T-cell (primary cell): Measurements from ENCODE around the gene CTNND2. TPM values are rescaled to one million over a fixed set of nuclear protein-coding genes. Genes with fewer than 3 reads are reported as not detected.
A peak's percentile ranks its signal among the peaks of the same experiment; 100 is the strongest.

Experiments used
- ATAC-seq, 4 experiments: fragments of 200-7000 bp in 3 of 4; fragments of 150-1000 bp in 1 of 4; cut with Tn5 transposase; replicated peaks in 1 of 4; 1 replicate in 3 of 4; 2 replicates in 1 of 4; pipeline ENCODE4 v1.10.0; 2021; ENCODE audit warnings: moderate library complexity in 3 of 4, mild to moderate bottlenecking in 2 of 4, moderate number of reproducible peaks in 1 of 4
- CTCF ChIA-PET, 2 donors: fragments of 300-600 bp; sonication (Branson Sonifier 250); formaldehyde crosslinking; loops; one replicate each; lab custom pipeline; 2022; ENCODE audit warnings: antibody characterized with exemption in 2 of 2; lab: Charles Lee
- POLR2A ChIA-PET, 2 donors: fragments of 300-600 bp; sonication (Branson Sonifier 250); formaldehyde crosslinking; loops; one replicate each; lab custom pipeline; 2022; ENCODE audit warnings: antibody characterized with exemption in 2 of 2; lab: Charles Lee
- DNase-seq, 35 experiments: peaks; one replicate each; pipeline versions ENCODE4 v3.0.0 to v3.0.0-alpha.2; 2013 to 2023
- H3K27ac ChIP-seq: one replicate; pipeline ENCODE4 v1.5.1; 2013; ENCODE audit warnings: low read length
- H3K27me3 ChIP-seq, 2 experiments: replicated peaks in 1 of 2; 1 replicate in 1 of 2; 2 replicates in 1 of 2; pipeline versions ENCODE4 v1.6.1 to v1.7.0; 2013; ENCODE audit warnings: low read length in 1 of 2, mixed read lengths in 1 of 2; ENCODE audit not compliant: control insufficient read depth in 2 of 2, insufficient read depth in 2 of 2; ENCODE audit errors: extremely low read depth in 1 of 2
- H3K36me3 ChIP-seq, 2 donors: 1 replicate in 1 of 2; 2 replicates in 1 of 2; pipeline versions ENCODE4 v1.6.1 to v1.7.0; 2013; ENCODE audit warnings: low read length in 1 of 2; ENCODE audit not compliant: control insufficient read depth in 2 of 2, insufficient read depth in 1 of 2; ENCODE audit errors: extremely low read depth in 1 of 2
- H3K4me1 ChIP-seq, 2 experiments: 1 replicate in 1 of 2; 2 replicates in 1 of 2; pipeline versions ENCODE4 v1.6.1 to v1.7.0; 2013; ENCODE audit warnings: low read length in 2 of 2, mixed read lengths in 1 of 2; ENCODE audit not compliant: insufficient read depth in 2 of 2, control insufficient read depth in 1 of 2; ENCODE audit errors: extremely low read depth in 1 of 2
- H3K4me3 ChIP-seq, 2 donors: 1 replicate in 1 of 2; 2 replicates in 1 of 2; pipeline versions ENCODE4 v1.5.1 to v1.7.0; 2013; ENCODE audit warnings: mild to moderate bottlenecking in 2 of 2, low read length in 1 of 2, moderate library complexity in 1 of 2; ENCODE audit not compliant: control insufficient read depth in 1 of 2; ENCODE audit errors: extremely low read depth in 1 of 2
- H3K9me3 ChIP-seq: 2 replicates; pipeline ENCODE4 v1.7.0; 2013
- H3K27ac Mint-ChIP-seq, 2 donors: one replicate each; pipeline ENCODE4 v1.8.0; 2020 to 2021; ENCODE audit warnings: mild to moderate bottlenecking in 2 of 2, mixed read lengths in 2 of 2
- H3K27me3 Mint-ChIP-seq, 2 donors: one replicate each; pipeline ENCODE4 v1.8.0; 2021 to 2022; ENCODE audit warnings: mixed read lengths in 2 of 2
- H3K36me3 Mint-ChIP-seq: one replicate; pipeline ENCODE4 v1.8.0; 2021; ENCODE audit warnings: mixed read lengths
- H3K4me1 Mint-ChIP-seq, 3 donors: one replicate each; pipeline ENCODE4 v1.8.0; 2020 to 2022; ENCODE audit warnings: mixed read lengths in 3 of 3, mild to moderate bottlenecking in 1 of 3
- H3K4me3 Mint-ChIP-seq, 3 donors: one replicate each; pipeline ENCODE4 v1.8.0; 2020 to 2022; ENCODE audit warnings: mild to moderate bottlenecking in 3 of 3, mixed read lengths in 3 of 3, moderate library complexity in 3 of 3
- H3K9me3 Mint-ChIP-seq, 3 donors: one replicate each; pipeline ENCODE4 v1.8.0; 2020 to 2022; ENCODE audit warnings: mixed read lengths in 3 of 3
- WGBS: methylation state at CpG from one replicate; pipeline ENCODE4 v1.1.5; 2013; ENCODE audit warnings: missing lambda C conversion rate; ENCODE audit not compliant: insufficient coverage; 5-methylcytosine and 5-hydroxymethylcytosine counted together
- total RNA-seq, 35 experiments: library from RNA in 6 of 35; stranded (reverse) in 6 of 35; fragments of 120-200 nt in 1 of 35; gene quantifications; one replicate each; pipeline versions ENCODE4 v1.2.1 to v1.2.4 and lab custom pipeline; 2013 to 2026

CTNND2 gene
- total RNA-seq, 5 donors from 2014 or later (not counting 1 experiment from before 2014, with no cell fraction given) = 0.22 TPM; not detected in 4

DNA sequence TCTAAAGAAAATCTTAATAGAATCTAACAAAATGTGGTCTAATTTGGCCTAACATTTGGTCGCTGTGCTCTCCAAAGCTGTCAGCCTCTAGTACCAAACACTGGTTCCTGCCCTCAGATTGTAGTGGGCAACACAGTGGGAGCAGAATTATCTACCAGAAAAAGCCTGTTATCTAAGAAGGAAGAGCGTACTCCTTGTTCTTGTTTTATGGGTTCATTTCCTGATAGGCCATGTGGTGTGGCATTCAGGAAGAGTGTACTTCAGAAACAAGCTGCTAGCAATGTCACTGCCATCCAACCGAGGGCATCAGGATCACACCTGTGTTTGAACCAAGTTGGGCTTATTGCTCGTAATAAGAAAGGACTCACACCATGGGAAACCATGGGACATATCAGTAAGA is 655.3 kb downstream of the CTNND2 start:
- no peak overlapping the region for H3K27ac Mint-ChIP-seq
- Histone ChIP-seq H3K36me3 (no peaks in the 10 kb centered on the region), H3K27me3 (no peaks in the 10 kb centered on the region), H3K9me3 (no peaks in the 10 kb centered on the region), H3K4me1 (no peaks in the 10 kb centered on the region), H3K4me3 (no peak overlapping the region), H3K27ac (no peak overlapping the region)
- no peaks in the 10 kb centered on the region for H3K9me3 Mint-ChIP-seq
- no peak for ATAC-seq
- no peaks in the 10 kb centered on the region for H3K4me1 Mint-ChIP-seq
- no peak for DNase-seq
- ChIA-PET CTCF (no interaction called here), POLR2A (no interaction called here)
- H3K4me3 Mint-ChIP-seq = no peak overlapping the region
- H3K36me3 Mint-ChIP-seq = no peaks in the 10 kb centered on the region
- no peaks in the 10 kb centered on the region for H3K27me3 Mint-ChIP-seq
- WGBS = 27% methylated on average over 4 of the region's 4 CpGs

GRCh38 chr5:11247224-11247623 is 657.0 kb downstream of the CTNND2 start:
- H3K27ac ChIP-seq = no peak overlapping the region
- no CpG with 5 or more reads among the region's 3 CpGs for WGBS
- no peaks in the 10 kb centered on the region for H3K27me3 Mint-ChIP-seq
- POLR2A ChIA-PET = no interaction called here
- no peak overlapping the region for H3K27ac Mint-ChIP-seq
- H3K36me3 Mint-ChIP-seq = no peaks in the 10 kb centered on the region
- ATAC-seq = no peak
- no peak overlapping the region for H3K4me3 Mint-ChIP-seq
- no peak overlapping the region for H3K4me3 ChIP-seq
- no peak for DNase-seq
- H3K9me3 Mint-ChIP-seq = no peaks in the 10 kb centered on the region
- CTCF ChIA-PET = no interaction called here
- no peaks in the 10 kb centered on the region for H3K4me1 Mint-ChIP-seq
- no peaks in the 10 kb centered on the region for H3K36me3 ChIP-seq
- H3K4me1 ChIP-seq = no peaks in the 10 kb centered on the region
- no peaks in the 10 kb centered on the region for H3K27me3 ChIP-seq
- H3K9me3 ChIP-seq = no peaks in the 10 kb centered on the region

- WGBS = 68% methylated on average over 2 of the region's 2 CpGs
- no peak overlapping the region for H3K27ac ChIP-seq
- H3K4me1 ChIP-seq = no peaks in the 10 kb centered on the region
- ChIA-PET POLR2A (no interaction called here), CTCF (no interaction called here)
- ATAC-seq (no peak), DNase-seq (no peak)
- no peak overlapping the region for H3K27ac Mint-ChIP-seq
- no peak overlapping the region for H3K4me3 ChIP-seq
- no peaks in the 10 kb centered on the region for H3K36me3 Mint-ChIP-seq
- no peaks in the 10 kb centered on the region for H3K9me3 ChIP-seq
- no peaks in the 10 kb centered on the region for H3K27me3 Mint-ChIP-seq
- H3K27me3 ChIP-seq = no peaks in the 10 kb centered on the region
- no peak overlapping the region for H3K4me3 Mint-ChIP-seq
- peaks cover 0 to 2% (median under 1%) of the 10 kb centered on the region in 3 donors for H3K4me1 Mint-ChIP-seq
- peaks cover 0 to 11% (median 0%) of the 10 kb centered on the region in 3 donors for H3K9me3 Mint-ChIP-seq
- H3K36me3 ChIP-seq = no peaks in the 10 kb centered on the region
Observed at GRCh38 chr5:11240293-11241190, 663.7 kb downstream of the CTNND2 start.

- 88% methylated on average over 11 of the region's 13 CpGs for WGBS
- H3K9me3 ChIP-seq = no peaks in the 10 kb centered on the region
- no peaks in the 10 kb centered on the region for H3K27me3 ChIP-seq
- Mint-ChIP-seq H3K27me3 (no peaks in the 10 kb centered on the region), H3K27ac (no peak overlapping the region), H3K4me3 (no peak overlapping the region), H3K4me1 (peaks cover 9 to 13% (median 11%) of the 10 kb centered on the region in 3 donors), H3K9me3 (peaks cover 0 to 11% (median 0%) of the 10 kb centered on the region in 3 donors), H3K36me3 (no peaks in the 10 kb centered on the region)
- H3K4me1 ChIP-seq = peaks cover 6% of the 10 kb centered on the region in 2 experiments
- ChIA-PET CTCF (no interaction called here), POLR2A (no interaction called here)
- DNase-seq (no peak), ATAC-seq (no peak)
- no peak overlapping the region for H3K27ac ChIP-seq
- no peak overlapping the region for H3K4me3 ChIP-seq
- H3K36me3 ChIP-seq = no peaks in the 10 kb centered on the region
Observed at GRCh38 chr5:11239261-11240015, 664.8 kb downstream of the CTNND2 start.

GRCh38 chr5:11234501-11234911 is 669.7 kb downstream of the CTNND2 start:
- Mint-ChIP-seq H3K27ac (peak overlapping the region; percentile 62 to 68), H3K4me1 (peaks cover 22 to 28% (median 27%) of the 10 kb centered on the region in 3 donors), H3K36me3 (no peaks in the 10 kb centered on the region), H3K9me3 (peaks cover 5 to 18% (median 10%) of the 10 kb centered on the region in 3 donors), H3K27me3 (no peaks in the 10 kb centered on the region), H3K4me3 (peak overlapping the region in 1 of 3 donors; percentile 62)
- DNase-seq = peak in 13 of 35 experiments; percentile 1 to 28 (median 4)
- CTCF ChIA-PET = interaction anchor here in 1 of 2 donors (0.5 kb wide), 1 partner anchor 475 kb away, joined by 3 read pairs; no protein-coding TSS in a partner anchor
- Histone ChIP-seq H3K4me1 (peaks cover 13% of the 10 kb centered on the region in 2 experiments), H3K27ac (no peak overlapping the region), H3K4me3 (peak overlapping the region in 1 of 2 donors; percentile 4), H3K9me3 (no peaks in the 10 kb centered on the region), H3K27me3 (no peaks in the 10 kb centered on the region), H3K36me3 (no peaks in the 10 kb centered on the region)
- WGBS = 12% methylated on average over 5 of the region's 5 CpGs
- peak; percentile 72 to 87 (median 82) for ATAC-seq
- POLR2A ChIA-PET = no interaction called here

- peaks cover 13% of the 10 kb centered on the region in 2 experiments for H3K4me1 ChIP-seq
- no peak overlapping the region for H3K27ac Mint-ChIP-seq
Observed at GRCh38 chr5:11230890-11231289, 673.4 kb downstream of the CTNND2 start.

More at GRCh38 chr5:11230890-11231289, 673.4 kb downstream of the CTNND2 start:
- no peak overlapping the region for H3K4me3 Mint-ChIP-seq
- H3K36me3 Mint-ChIP-seq = no peaks in the 10 kb centered on the region
- ChIA-PET POLR2A (no interaction called here), CTCF (no interaction called here)
- Histone ChIP-seq H3K27ac (no peak overlapping the region), H3K36me3 (no peaks in the 10 kb centered on the region), H3K4me3 (no peak overlapping the region), H3K27me3 (peaks cover 0 to 2% of the 10 kb centered on the region in 2 experiments), H3K9me3 (no peaks in the 10 kb centered on the region)
- H3K27me3 Mint-ChIP-seq = no peaks in the 10 kb centered on the region
- no peak for ATAC-seq
- WGBS = no CpG with 5 or more reads among the region's 3 CpGs
- H3K9me3 Mint-ChIP-seq = peaks cover 5 to 18% (median 10%) of the 10 kb centered on the region in 3 donors
- no peak for DNase-seq
- H3K4me1 Mint-ChIP-seq = peaks cover 22 to 27% (median 27%) of the 10 kb centered on the region in 3 donors
